B cell (primary cell): Measurements from ENCODE around the gene CLDN6. TPM values are rescaled to one million over a fixed set of nuclear protein-coding genes. Genes with fewer than 3 reads are reported as not detected.

Experiments
- ATAC-seq: fragments of 200-7000 bp; cut with Tn5 transposase; one replicate; pipeline ENCODE4 v1.10.0; 2021; ENCODE audit warnings: low read depth, mild to moderate bottlenecking, moderate number of reproducible peaks, moderate library complexity
- CTCF ChIA-PET: fragments of 350-600 bp; sonication (Branson Sonifier 250); formaldehyde crosslinking; loops from one replicate; lab custom pipeline; 2021; ENCODE audit warnings: antibody characterized with exemption, inconsistent platforms; lab: Charles Lee
- POLR2A ChIA-PET: fragments of 350-600 bp; sonication (Branson Sonifier 250); formaldehyde crosslinking; loops from one replicate; lab custom pipeline; 2021; ENCODE audit warnings: antibody characterized with exemption; lab: Charles Lee
- DNase-seq: peaks from one replicate; pipeline ENCODE4 v3.0.0; 2013
- H2AFZ ChIP-seq: 2 replicates; pipeline ENCODE4 v1.6.1; 2012; ENCODE audit warnings: mild to moderate bottlenecking, low read depth, low read length; ENCODE audit not compliant: insufficient read depth, poor library complexity, severe bottlenecking
- H3K27ac ChIP-seq, 2 donors: 1 replicate in 1 of 2; 2 replicates in 1 of 2; pipeline ENCODE4 v1.5.1; 2012 to 2013; ENCODE audit warnings: low read length in 2 of 2, mild to moderate bottlenecking in 2 of 2, moderate library complexity in 1 of 2
- H3K27me3 ChIP-seq, 4 experiments: fragments of 200-600 bp in 1 of 4; sonication (generic) in 1 of 4; replicated peaks in 1 of 4; 1 replicate in 2 of 4; 2 replicates in 2 of 4; pipeline versions ENCODE4 v1.6.1 to v1.7.0; 2013 to 2016; ENCODE audit warnings: low read length in 3 of 4, mild to moderate bottlenecking in 2 of 4, mixed read lengths in 1 of 4, moderate library complexity in 1 of 4; ENCODE audit not compliant: insufficient read depth in 4 of 4, control insufficient read depth in 3 of 4; ENCODE audit errors: control extremely low read depth in 1 of 4
- H3K36me3 ChIP-seq, 2 experiments: replicated peaks in 1 of 2; 1 replicate in 1 of 2; 2 replicates in 1 of 2; pipeline versions ENCODE4 v1.6.1 to v1.7.1; 2013; ENCODE audit warnings: low read length in 1 of 2; ENCODE audit not compliant: insufficient read depth in 2 of 2, control insufficient read depth in 1 of 2; ENCODE audit errors: control extremely low read depth in 1 of 2, extremely low read depth in 1 of 2
- H3K4me1 ChIP-seq, 2 donors: fragments of 200-600 bp in 1 of 2; sonication (generic) in 1 of 2; 1 replicate in 1 of 2; 2 replicates in 1 of 2; pipeline versions ENCODE4 v1.5.1 to v1.6.1; 2013 to 2017; ENCODE audit warnings: low read length in 2 of 2; ENCODE audit not compliant: control insufficient read depth in 2 of 2, insufficient read depth in 2 of 2
- H3K4me2 ChIP-seq: replicated peaks from 2 replicates; pipeline ENCODE3; 2012; ENCODE audit warnings: mild to moderate bottlenecking, low read depth, low read length; ENCODE audit not compliant: poor library complexity, severe bottlenecking
- H3K4me3 ChIP-seq, 5 experiments: fragments of 200-600 bp in 1 of 5; sonication (generic) in 1 of 5; 1 replicate in 3 of 5; 2 replicates in 2 of 5; pipeline versions ENCODE4 v1.5.1 to v1.7.0; 2011 to 2016; ENCODE audit warnings: low read length in 4 of 5, mild to moderate bottlenecking in 4 of 5, low read depth in 2 of 5, control low read depth in 1 of 5, moderate library complexity in 1 of 5; ENCODE audit not compliant: insufficient read depth in 1 of 5; ENCODE audit errors: control extremely low read depth in 1 of 5, extremely low read depth in 1 of 5
- H3K79me2 ChIP-seq: fragments of 200-600 bp; sonication (generic); one replicate; pipeline ENCODE4 v1.6.0; 2016; ENCODE audit warnings: low read length; ENCODE audit not compliant: control insufficient read depth, insufficient read depth
- H3K9ac ChIP-seq: fragments of 200-600 bp; sonication (generic); 2 replicates; pipeline ENCODE4 v1.6.1; 2017; ENCODE audit warnings: mild to moderate bottlenecking, low read length, moderate library complexity
- H3K9me3 ChIP-seq, 3 donors: one replicate each; pipeline versions ENCODE4 v1.6.1 to v1.7.1; 2013; ENCODE audit warnings: low read length in 2 of 3; ENCODE audit not compliant: control insufficient read depth in 2 of 3, insufficient read depth in 1 of 3; ENCODE audit errors: control extremely low read depth in 1 of 3
- H4K20me1 ChIP-seq: 2 replicates; pipeline ENCODE4 v1.6.0; 2012; ENCODE audit warnings: mild to moderate bottlenecking, low read length; ENCODE audit not compliant: insufficient read depth, control insufficient read depth, poor library complexity, severe bottlenecking
- H3K27ac Mint-ChIP-seq: one replicate; pipeline ENCODE4 v1.8.0; 2021; ENCODE audit warnings: mixed read lengths
- H3K27me3 Mint-ChIP-seq: one replicate; pipeline ENCODE4 v1.8.0; 2021; ENCODE audit warnings: mixed read lengths
- H3K4me1 Mint-ChIP-seq: one replicate; pipeline ENCODE4 v1.8.0; 2021; ENCODE audit warnings: mixed read lengths
- H3K4me3 Mint-ChIP-seq: one replicate; pipeline ENCODE4 v1.8.0; 2021; ENCODE audit warnings: mixed read lengths
- H3K9me3 Mint-ChIP-seq: one replicate; pipeline ENCODE4 v1.8.0; 2022; ENCODE audit warnings: mixed read lengths; ENCODE audit not compliant: insufficient read depth
- CTCF ChIP-seq: fragments of 200-600 bp; IDR thresholded peaks from one replicate; pipeline ENCODE4 v1.8.0; 2022; ENCODE audit warnings: antibody characterized with exemption, mild to moderate bottlenecking
- EZH2 ChIP-seq: IDR thresholded peaks from 2 replicates; pipeline ENCODE4 v1.6.1; 2012; ENCODE audit warnings: borderline replicate concordance, low read depth, mild to moderate bottlenecking, moderate library complexity, low read length; ENCODE audit not compliant: insufficient read depth, poor library complexity, severe bottlenecking
- WGBS: methylation state at CpG from one replicate; pipeline ENCODE4 v1.1.5; 2013; ENCODE audit warnings: missing lambda C conversion rate; ENCODE audit not compliant: insufficient coverage; 5-methylcytosine and 5-hydroxymethylcytosine counted together
- intact Hi-C: fragments of 100-400 bp; cut with micrococcal nuclease; formaldehyde crosslinking; loops from one replicate; pipeline ENCODE4 v1.10.0; 2022
- polyA plus RNA-seq: library from polyadenylated mRNA; depleted of rRNA; stranded (reverse); fragments of >200 nt; gene quantifications from 2 replicates; pipeline ENCODE4 v1.2.3, GENCODE V29; 2012
- total RNA-seq, 2 donors: library from RNA; stranded (reverse); fragments of 120-200 nt in 1 of 2; gene quantifications; 1 replicate in 1 of 2; 2 replicates in 1 of 2; pipeline versions ENCODE4 v1.2.3 to v1.2.4, GENCODE V29; 2013 to 2022

CLDN6 gene
- total and polyA plus RNA-seq, 2 donors (not counting 1 experiment from before 2014, with no cell fraction given): not detected

- Mint-ChIP-seq H3K4me1 (peaks cover 11% of the 10 kb centered on the region), H3K27ac (peak overlapping the region; percentile 26), H3K27me3 (no peaks in the 10 kb centered on the region), H3K9me3 (no peaks in the 10 kb centered on the region), H3K4me3 (no peak overlapping the region)
- Histone ChIP-seq H3K9ac (no peak overlapping the region), H3K4me2 (no peak overlapping the region), H3K36me3 (no peaks in the 10 kb centered on the region), H3K9me3 (no peaks in the 10 kb centered on the region), H4K20me1 (no peaks in the 10 kb centered on the region), H3K27ac (no peak overlapping the region), H3K27me3 (peaks cover 0 to 6% (median 0%) of the 10 kb centered on the region in 4 experiments), H3K79me2 (no peaks in the 10 kb centered on the region), H2AFZ (no peak overlapping the region), H3K4me1 (peaks cover 9 to 10% of the 10 kb centered on the region in 2 donors), H3K4me3 (no peak overlapping the region)
- DNase-seq (no peak), ATAC-seq (no peak)
- WGBS: 97% methylated on average over 4 of the region's 8 CpGs
- POLR2A ChIA-PET: interaction anchor here (0.6 kb wide), 1 partner anchor 174 kb away, joined by 5 read pairs; no protein-coding TSS in a partner anchor
- intact Hi-C loops: no loop called here
- TF ChIP-seq EZH2: no peak
- TF ChIP-seq CTCF: no peak
- CTCF ChIA-PET: interaction anchor here (0.6 to 5.0 kb wide), 3 partner anchors 32 to 64 kb away, joined by 3 to 38 read pairs (median 4); no protein-coding TSS in a partner anchor
Observed at GRCh38 chr16:3063625-3064386, 45.8 kb upstream of the CLDN6 start.

GRCh38 chr16:3062553-3062952 is 44.6 kb upstream of the CLDN6 start:
- Histone ChIP-seq H3K36me3 (no peaks in the 10 kb centered on the region), H3K27me3 (peaks cover 0 to 6% (median 0%) of the 10 kb centered on the region in 4 experiments), H3K27ac (no peak overlapping the region), H3K4me3 (no peak overlapping the region), H3K4me2 (no peak overlapping the region), H3K4me1 (peaks cover 11 to 16% of the 10 kb centered on the region in 2 donors), H3K9me3 (no peaks in the 10 kb centered on the region), H3K9ac (no peak overlapping the region), H4K20me1 (no peaks in the 10 kb centered on the region), H2AFZ (no peak overlapping the region), H3K79me2 (no peaks in the 10 kb centered on the region)
- Mint-ChIP-seq H3K27ac (no peak overlapping the region), H3K4me1 (peaks cover 13% of the 10 kb centered on the region), H3K27me3 (no peaks in the 10 kb centered on the region), H3K4me3 (no peak overlapping the region), H3K9me3 (no peaks in the 10 kb centered on the region)
- ATAC-seq: no peak
- TF ChIP-seq EZH2: no peak
- TF ChIP-seq CTCF: no peak
- POLR2A ChIA-PET: no interaction called here
- no peak for DNase-seq
- 95% methylated on average over 3 of the region's 6 CpGs for WGBS
- intact Hi-C loops: no loop called here
- CTCF ChIA-PET: interaction anchor here (5.0 kb wide), 1 partner anchor 65 kb away, joined by 38 read pairs; no protein-coding TSS in a partner anchor
